SK-N-SH treated with all-trans-retinoic acid at 6 μM for 48 hours (cell line): ENCODE measurements around the gene TMEM164.

Experiments used
- ATAC-seq: fragments of 200-7000 bp; cut with Tn5 transposase; 3 replicates; pipeline ENCODE4 v1.9.1; 2020; ENCODE audit warnings: mild to moderate bottlenecking, moderate library complexity
- ARNTL ChIP-seq: fragments of 450-650 bp; formaldehyde crosslinking; IDR thresholded peaks from 2 replicates; pipeline ENCODE4 v1.5.0; 2020; ENCODE audit warnings: low read depth, mild to moderate bottlenecking, moderate library complexity, borderline replicate concordance
- BACH2 ChIP-seq: fragments of 250-450 bp; sonication (Bioruptor Pico); IDR thresholded peaks from 2 replicates; pipeline ENCODE4 v1.9.0; 2021; ENCODE audit warnings: mild to moderate bottlenecking, borderline replicate concordance
- CSDC2 ChIP-seq: fragments of 250-450 bp; sonication (Bioruptor Pico); IDR thresholded peaks from 2 replicates; pipeline ENCODE4 v1.5.0; 2020; ENCODE audit warnings: mild to moderate bottlenecking, moderate library complexity
- GLIS3 ChIP-seq: fragments of 250-450 bp; sonication (Bioruptor Pico); IDR thresholded peaks from 2 replicates; pipeline ENCODE4 v1.5.0; 2020; ENCODE audit warnings: mild to moderate bottlenecking, moderate library complexity
- ISL1 ChIP-seq: fragments of 250-450 bp; sonication (Bioruptor Pico); IDR thresholded peaks from 2 replicates; pipeline ENCODE4 v2.1.2; 2022; ENCODE audit warnings: mild to moderate bottlenecking, moderate library complexity
- OSR1 ChIP-seq: fragments of 250-450 bp; sonication (Bioruptor Pico); IDR thresholded peaks from 2 replicates; pipeline ENCODE4 v1.8.0; 2022; ENCODE audit warnings: moderate library complexity, mild to moderate bottlenecking, inconsistent platforms
- PPARA ChIP-seq: fragments of 250-450 bp; sonication (Bioruptor Pico); IDR thresholded peaks from 2 replicates; pipeline ENCODE4 v1.5.0; 2020; ENCODE audit warnings: mild to moderate bottlenecking, borderline replicate concordance
- RARB ChIP-seq: fragments of 250-450 bp; sonication (Bioruptor Pico); IDR thresholded peaks from 2 replicates; pipeline ENCODE4 v1.8.0; 2021; ENCODE audit warnings: mild to moderate bottlenecking, moderate library complexity
- SNAI2 ChIP-seq: fragments of 250-450 bp; sonication (Bioruptor Pico); IDR thresholded peaks from 2 replicates; pipeline ENCODE4 v1.5.0; 2020; ENCODE audit warnings: mild to moderate bottlenecking, moderate library complexity
- TCF4 ChIP-seq: fragments of 250-450 bp; sonication (Bioruptor Pico); IDR thresholded peaks from 2 replicates; pipeline ENCODE4 v1.8.0; 2021; ENCODE audit warnings: mild to moderate bottlenecking, moderate library complexity, borderline replicate concordance
- TOX ChIP-seq: fragments of 250-450 bp; sonication (Bioruptor Pico); IDR thresholded peaks from 2 replicates; pipeline ENCODE4 v1.8.0; 2021; ENCODE audit warnings: mild to moderate bottlenecking, moderate library complexity, borderline replicate concordance
- ZC3H10 ChIP-seq: fragments of 250-450 bp; sonication (Bioruptor Pico); IDR thresholded peaks from 2 replicates; pipeline ENCODE4 v1.5.1; 2021; ENCODE audit warnings: mild to moderate bottlenecking, moderate library complexity
- ZFP3 ChIP-seq: fragments of 250-450 bp; sonication (Bioruptor Pico); IDR thresholded peaks from 2 replicates; pipeline ENCODE4 v1.5.0; 2020; ENCODE audit warnings: mild to moderate bottlenecking, moderate library complexity
- ZFP30 ChIP-seq: fragments of 450-650 bp; formaldehyde crosslinking; IDR thresholded peaks from 2 replicates; pipeline ENCODE4 v1.5.0; 2022; ENCODE audit warnings: mild to moderate bottlenecking, moderate library complexity
- ZNF565 ChIP-seq: fragments of 450-650 bp; formaldehyde crosslinking; conservative IDR thresholded peaks from 2 replicates; pipeline ENCODE4 v1.5.0; 2020; ENCODE audit warnings: low read depth, mild to moderate bottlenecking, moderate library complexity
- ZNF70 ChIP-seq: fragments of 450-650 bp; formaldehyde crosslinking; IDR thresholded peaks from 2 replicates; pipeline ENCODE4 v1.5.0; 2020; ENCODE audit warnings: mild to moderate bottlenecking, moderate library complexity
- ZNF8 ChIP-seq: fragments of 450-650 bp; formaldehyde crosslinking; IDR thresholded peaks from 2 replicates; pipeline ENCODE4 v1.5.0; 2020; ENCODE audit warnings: mild to moderate bottlenecking, moderate library complexity
- TF ChIP-seq, protein P1 (sequence below): fragments of 250-450 bp; sonication (Bioruptor Pico); IDR thresholded peaks from 2 replicates; pipeline ENCODE4 v1.8.0; 2021; ENCODE audit warnings: low read depth, mild to moderate bottlenecking, moderate library complexity, borderline replicate concordance
- TF ChIP-seq, protein P2 (sequence below): fragments of 250-450 bp; sonication (Bioruptor Pico); IDR thresholded peaks from 2 replicates; pipeline ENCODE4 v1.5.1; 2021; ENCODE audit warnings: mild to moderate bottlenecking, moderate library complexity
- TF ChIP-seq, protein P3 (sequence below): fragments of 250-450 bp; sonication (Bioruptor Pico); IDR thresholded peaks from 2 replicates; pipeline ENCODE4 v1.5.0; 2020; ENCODE audit warnings: mild to moderate bottlenecking, moderate library complexity
- TF ChIP-seq, protein P4 (sequence below): fragments of 250-450 bp; sonication (Bioruptor Pico); IDR thresholded peaks from 2 replicates; pipeline ENCODE4 v1.8.0; 2020; ENCODE audit warnings: mild to moderate bottlenecking, moderate library complexity, borderline replicate concordance

The TMEM164 gene

DNA sequence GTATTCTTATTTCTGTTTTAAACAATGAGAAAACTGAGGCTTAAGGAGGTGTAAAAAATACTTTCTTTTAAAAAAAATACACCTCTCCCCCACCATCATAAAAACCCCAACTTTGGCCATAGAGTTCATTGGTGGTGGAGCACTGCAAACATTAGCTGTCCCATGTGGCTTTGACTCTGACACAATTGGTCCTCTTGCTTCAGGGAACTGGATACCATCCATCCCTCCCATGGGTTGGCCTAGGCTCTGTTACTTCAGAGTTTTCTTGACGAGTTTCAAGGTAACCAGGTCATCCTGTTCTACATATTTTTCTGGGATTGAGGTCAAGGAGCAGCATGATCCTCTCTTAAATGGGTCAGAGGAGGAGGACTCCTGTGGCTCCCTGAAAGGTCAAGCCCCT lies 50.5 kb downstream of the TMEM164 start (continued):
- TF ChIP-seq ISL1 (CRISPR knock-in tag) (no peak), ZNF565 (CRISPR knock-in tag) (no peak), BACH2 (no peak), ZNF8 (CRISPR knock-in tag) (no peak), SNAI2 (CRISPR knock-in tag) (no peak), ZFP3 (CRISPR knock-in tag) (no peak), GLIS3 (CRISPR knock-in tag) (no peak), PPARA (CRISPR knock-in tag) (no peak), CSDC2 (CRISPR knock-in tag) (no peak), ZNF70 (CRISPR knock-in tag) (no peak), TOX (no peak)
- TF ChIP-seq, protein P1, sequence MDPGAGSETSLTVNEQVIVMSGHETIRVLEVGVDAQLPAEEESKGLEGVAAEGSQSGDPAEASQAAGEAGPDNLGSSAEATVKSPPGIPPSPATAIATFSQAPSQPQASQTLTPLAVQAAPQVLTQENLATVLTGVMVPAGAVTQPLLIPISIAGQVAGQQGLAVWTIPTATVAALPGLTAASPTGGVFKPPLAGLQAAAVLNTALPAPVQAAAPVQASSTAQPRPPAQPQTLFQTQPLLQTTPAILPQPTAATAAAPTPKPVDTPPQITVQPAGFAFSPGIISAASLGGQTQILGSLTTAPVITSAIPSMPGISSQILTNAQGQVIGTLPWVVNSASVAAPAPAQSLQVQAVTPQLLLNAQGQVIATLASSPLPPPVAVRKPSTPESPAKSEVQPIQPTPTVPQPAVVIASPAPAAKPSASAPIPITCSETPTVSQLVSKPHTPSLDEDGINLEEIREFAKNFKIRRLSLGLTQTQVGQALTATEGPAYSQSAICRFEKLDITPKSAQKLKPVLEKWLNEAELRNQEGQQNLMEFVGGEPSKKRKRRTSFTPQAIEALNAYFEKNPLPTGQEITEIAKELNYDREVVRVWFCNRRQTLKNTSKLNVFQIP (CRISPR knock-in tag) = no peak

DNA sequence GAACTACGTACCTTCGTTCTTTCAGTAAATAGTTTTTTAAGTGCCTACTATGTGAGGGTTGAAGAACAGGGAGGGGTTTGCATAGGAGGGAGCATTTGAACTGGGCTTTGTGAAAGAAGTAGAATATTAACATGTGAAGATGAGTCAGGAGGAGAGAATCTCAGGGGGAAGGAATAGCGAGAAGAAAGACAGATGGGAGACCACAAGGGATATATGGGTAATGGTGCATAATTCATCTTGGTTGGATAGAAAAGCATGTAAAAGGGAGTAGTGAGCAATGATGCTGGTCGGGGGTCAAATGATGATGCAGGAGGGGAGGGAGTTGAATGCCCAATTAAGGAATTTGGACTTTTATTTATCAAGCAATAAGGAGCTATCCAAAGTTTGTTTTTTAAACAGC lies 52.7 kb downstream of the TMEM164 start:
- TF ChIP-seq ZNF8 (CRISPR knock-in tag) (no peak), RARB (CRISPR knock-in tag) (no peak), OSR1 (CRISPR knock-in tag) (no peak), GLIS3 (CRISPR knock-in tag) (no peak), ARNTL (CRISPR knock-in tag) (no peak), ZFP3 (CRISPR knock-in tag) (no peak), ZFP30 (CRISPR knock-in tag) (no peak), BACH2 (no peak), ZC3H10 (CRISPR knock-in tag) (no peak), ZNF70 (CRISPR knock-in tag) (no peak), ISL1 (CRISPR knock-in tag) (no peak), ZNF565 (CRISPR knock-in tag) (no peak)
- TF ChIP-seq, protein P2, sequence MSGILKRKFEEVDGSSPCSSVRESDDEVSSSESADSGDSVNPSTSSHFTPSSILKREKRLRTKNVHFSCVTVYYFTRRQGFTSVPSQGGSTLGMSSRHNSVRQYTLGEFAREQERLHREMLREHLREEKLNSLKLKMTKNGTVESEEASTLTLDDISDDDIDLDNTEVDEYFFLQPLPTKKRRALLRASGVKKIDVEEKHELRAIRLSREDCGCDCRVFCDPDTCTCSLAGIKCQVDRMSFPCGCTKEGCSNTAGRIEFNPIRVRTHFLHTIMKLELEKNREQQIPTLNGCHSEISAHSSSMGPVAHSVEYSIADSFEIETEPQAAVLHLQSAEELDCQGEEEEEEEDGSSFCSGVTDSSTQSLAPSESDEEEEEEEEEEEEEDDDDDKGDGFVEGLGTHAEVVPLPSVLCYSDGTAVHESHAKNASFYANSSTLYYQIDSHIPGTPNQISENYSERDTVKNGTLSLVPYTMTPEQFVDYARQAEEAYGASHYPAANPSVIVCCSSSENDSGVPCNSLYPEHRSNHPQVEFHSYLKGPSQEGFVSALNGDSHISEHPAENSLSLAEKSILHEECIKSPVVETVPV (CRISPR knock-in tag) = no peak
- TF ChIP-seq, protein P3, sequence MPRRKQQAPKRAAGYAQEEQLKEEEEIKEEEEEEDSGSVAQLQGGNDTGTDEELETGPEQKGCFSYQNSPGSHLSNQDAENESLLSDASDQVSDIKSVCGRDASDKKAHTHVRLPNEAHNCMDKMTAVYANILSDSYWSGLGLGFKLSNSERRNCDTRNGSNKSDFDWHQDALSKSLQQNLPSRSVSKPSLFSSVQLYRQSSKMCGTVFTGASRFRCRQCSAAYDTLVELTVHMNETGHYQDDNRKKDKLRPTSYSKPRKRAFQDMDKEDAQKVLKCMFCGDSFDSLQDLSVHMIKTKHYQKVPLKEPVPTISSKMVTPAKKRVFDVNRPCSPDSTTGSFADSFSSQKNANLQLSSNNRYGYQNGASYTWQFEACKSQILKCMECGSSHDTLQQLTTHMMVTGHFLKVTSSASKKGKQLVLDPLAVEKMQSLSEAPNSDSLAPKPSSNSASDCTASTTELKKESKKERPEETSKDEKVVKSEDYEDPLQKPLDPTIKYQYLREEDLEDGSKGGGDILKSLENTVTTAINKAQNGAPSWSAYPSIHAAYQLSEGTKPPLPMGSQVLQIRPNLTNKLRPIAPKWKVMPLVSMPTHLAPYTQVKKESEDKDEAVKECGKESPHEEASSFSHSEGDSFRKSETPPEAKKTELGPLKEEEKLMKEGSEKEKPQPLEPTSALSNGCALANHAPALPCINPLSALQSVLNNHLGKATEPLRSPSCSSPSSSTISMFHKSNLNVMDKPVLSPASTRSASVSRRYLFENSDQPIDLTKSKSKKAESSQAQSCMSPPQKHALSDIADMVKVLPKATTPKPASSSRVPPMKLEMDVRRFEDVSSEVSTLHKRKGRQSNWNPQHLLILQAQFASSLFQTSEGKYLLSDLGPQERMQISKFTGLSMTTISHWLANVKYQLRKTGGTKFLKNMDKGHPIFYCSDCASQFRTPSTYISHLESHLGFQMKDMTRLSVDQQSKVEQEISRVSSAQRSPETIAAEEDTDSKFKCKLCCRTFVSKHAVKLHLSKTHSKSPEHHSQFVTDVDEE (CRISPR knock-in tag) = no peak
- ATAC-seq = no peak

DNA sequence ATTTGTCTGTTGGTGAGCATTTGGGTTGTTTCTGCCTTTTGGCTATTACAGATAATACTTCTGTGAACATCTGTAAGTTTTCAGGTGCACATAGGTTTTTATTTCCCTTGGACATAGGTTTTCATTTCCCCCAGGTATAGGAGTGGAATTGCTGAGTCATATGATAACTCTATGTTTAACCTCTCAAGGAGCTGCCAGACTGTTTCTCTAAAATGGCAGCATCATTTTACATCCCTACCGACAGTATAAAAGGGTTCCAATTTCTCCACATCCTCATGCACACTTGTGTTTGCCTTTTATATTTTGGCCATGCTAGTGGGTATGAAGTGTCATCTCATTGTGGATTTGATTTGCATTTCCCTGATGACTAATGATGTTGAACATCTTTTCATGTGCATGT lies 53.5 kb downstream of the TMEM164 start:
- ATAC-seq = no peak
- TF ChIP-seq TOX (no peak), ZC3H10 (CRISPR knock-in tag) (no peak), ZNF70 (CRISPR knock-in tag) (no peak), SNAI2 (CRISPR knock-in tag) (no peak), TCF4 (CRISPR knock-in tag) (no peak), ISL1 (CRISPR knock-in tag) (no peak), ZFP30 (CRISPR knock-in tag) (no peak), GLIS3 (CRISPR knock-in tag) (no peak), RARB (CRISPR knock-in tag) (no peak), OSR1 (CRISPR knock-in tag) (no peak), ZNF565 (CRISPR knock-in tag) (no peak)
- TF ChIP-seq, protein P1 (CRISPR knock-in tag) = no peak

DNA sequence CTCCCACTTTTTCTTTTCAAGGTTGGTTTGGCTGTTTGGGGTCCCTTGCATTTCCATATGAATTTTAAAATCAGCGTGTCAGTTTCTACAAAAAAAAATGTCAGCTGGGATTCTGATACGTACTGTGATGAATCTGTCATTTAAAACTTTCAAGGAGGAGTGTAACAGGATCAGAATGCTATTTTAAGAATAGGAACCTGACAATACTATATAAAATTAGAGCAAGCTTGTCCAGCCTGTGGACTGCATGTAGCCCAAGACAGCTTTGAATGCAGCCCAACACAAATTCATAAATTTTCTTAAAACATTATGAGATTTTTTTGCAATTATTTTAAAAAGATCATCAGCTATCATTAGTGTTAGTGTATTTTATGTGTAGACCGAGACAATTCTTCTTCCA lies 56.5 kb downstream of the TMEM164 start:
- no peak for ATAC-seq
- TF ChIP-seq RARB (CRISPR knock-in tag) (no peak), GLIS3 (CRISPR knock-in tag) (no peak), CSDC2 (CRISPR knock-in tag) (no peak), ZNF565 (CRISPR knock-in tag) (no peak), ZFP3 (CRISPR knock-in tag) (no peak), ISL1 (CRISPR knock-in tag) (no peak), BACH2 (no peak), ZC3H10 (CRISPR knock-in tag) (no peak), TOX (no peak)
- TF ChIP-seq, protein P2 (CRISPR knock-in tag) = no peak
- TF ChIP-seq, protein P4, sequence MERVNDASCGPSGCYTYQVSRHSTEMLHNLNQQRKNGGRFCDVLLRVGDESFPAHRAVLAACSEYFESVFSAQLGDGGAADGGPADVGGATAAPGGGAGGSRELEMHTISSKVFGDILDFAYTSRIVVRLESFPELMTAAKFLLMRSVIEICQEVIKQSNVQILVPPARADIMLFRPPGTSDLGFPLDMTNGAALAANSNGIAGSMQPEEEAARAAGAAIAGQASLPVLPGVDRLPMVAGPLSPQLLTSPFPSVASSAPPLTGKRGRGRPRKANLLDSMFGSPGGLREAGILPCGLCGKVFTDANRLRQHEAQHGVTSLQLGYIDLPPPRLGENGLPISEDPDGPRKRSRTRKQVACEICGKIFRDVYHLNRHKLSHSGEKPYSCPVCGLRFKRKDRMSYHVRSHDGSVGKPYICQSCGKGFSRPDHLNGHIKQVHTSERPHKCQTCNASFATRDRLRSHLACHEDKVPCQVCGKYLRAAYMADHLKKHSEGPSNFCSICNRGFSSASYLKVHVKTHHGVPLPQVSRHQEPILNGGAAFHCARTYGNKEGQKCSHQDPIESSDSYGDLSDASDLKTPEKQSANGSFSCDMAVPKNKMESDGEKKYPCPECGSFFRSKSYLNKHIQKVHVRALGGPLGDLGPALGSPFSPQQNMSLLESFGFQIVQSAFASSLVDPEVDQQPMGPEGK (CRISPR knock-in tag) = no peak
